Superior temporal gyrus (tissue), 1 donor: Measurements from ENCODE around the gene HTRA1.

Experiments used
- DNase-seq: peaks from one replicate; pipeline ENCODE4 v3.0.0-alpha.2; 2016; ENCODE audit errors: extremely low spot score

The HTRA1 gene

DNA sequence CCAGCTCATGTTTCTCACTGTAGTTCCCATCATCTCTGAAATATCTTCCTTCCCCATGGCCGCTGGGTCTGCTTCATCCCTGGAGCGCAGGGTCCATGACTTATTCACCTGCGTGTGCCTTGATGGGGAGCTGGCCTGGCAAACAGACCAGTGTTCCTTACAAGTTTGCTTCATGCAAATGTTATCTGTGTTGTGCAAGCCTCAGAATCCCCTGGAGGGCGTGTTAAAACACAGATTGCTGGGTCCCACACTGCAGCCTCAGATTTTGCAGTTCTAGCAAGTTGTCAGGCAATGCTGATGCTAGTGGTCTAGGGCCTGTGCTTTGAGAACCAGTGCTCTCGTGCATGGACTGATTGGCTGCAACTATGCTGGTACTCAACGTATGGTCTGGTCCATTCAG, 92.0 kb downstream of the HTRA1 start:
- DNase-seq = no peak

DNA sequence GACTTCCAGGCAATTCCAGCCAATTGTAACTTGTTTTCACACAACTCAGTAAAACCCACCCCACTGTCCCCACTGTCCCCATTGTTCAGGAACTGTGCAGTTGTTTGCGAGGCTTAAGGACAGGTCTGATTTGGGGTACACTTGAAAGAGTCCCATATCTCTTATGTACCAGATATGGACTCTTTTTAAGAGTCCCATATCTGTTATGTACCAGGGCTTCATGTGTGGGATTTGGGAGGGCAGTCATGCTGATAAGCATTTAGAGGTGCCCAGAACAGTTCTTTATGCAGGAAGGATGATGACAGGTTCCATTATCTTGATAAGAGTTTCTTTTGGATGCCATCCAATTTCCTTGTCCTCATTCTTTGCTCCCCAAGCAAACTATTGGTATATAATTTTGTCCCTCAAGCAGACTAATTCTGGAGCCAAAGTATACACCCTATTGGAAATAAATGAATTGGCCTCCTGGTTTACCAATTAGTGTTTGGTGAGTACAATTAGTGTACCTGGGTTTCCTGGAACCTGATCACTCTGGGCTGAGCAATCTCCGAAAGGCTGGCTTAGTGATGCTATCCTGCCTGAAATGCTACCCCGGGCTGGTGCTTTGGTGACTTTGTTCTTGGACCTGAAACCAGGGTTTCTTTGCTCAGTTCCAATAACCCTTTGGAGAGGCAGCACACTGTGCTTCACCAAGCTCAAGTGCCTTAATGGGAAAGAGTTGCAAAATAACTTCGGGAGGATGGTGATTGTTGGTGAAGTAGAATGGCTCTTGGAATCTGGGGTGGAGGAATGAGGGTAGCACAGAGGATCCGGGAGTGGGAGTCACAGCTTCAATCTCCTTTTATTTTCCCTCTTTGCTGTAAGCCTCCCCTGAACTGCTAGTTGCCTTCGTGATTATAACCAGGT, 93.0 kb downstream of the HTRA1 start:
- DNase-seq = no peak

DNA sequence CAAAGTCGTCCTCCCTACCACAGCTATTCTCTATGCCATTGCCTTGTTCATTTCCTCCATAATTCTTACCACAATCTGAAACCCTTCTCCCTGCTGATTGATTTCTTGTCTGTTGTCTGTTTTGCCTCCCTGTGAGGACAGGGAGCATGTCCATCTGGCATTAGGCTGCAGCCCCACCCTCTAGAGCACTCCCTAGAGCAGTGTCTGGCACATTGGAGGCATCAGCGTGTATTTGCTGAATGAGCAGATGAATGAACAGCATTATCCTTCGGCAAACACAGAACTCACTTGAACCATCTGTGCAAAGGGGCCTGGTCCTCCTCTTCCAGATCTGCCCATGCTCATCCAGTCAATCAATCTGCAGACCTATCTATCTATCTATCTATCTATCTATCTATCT, 94.1 kb downstream of the HTRA1 start:
- DNase-seq = no peak

DNA sequence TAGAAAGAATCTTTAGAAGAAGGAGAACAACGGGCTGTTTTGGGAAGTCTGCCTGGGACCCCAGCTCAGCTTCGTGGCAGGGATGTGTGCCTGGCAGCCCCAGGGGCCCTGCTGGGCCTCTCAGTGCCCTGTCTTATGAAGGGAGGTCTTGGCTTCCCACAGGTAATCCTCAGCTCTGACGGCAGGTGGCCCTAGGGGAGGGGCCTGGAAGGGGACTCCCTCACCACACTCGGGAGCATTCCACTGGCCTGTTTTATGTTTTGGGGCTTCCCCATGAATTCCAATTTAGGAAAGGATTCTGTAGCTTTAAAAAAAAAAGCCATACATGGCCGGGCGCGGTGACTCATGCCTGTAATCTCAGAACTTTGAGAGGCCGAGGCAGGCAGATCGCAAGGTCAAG, 96.2 kb downstream of the HTRA1 start:
- DNase-seq = no peak

DNA sequence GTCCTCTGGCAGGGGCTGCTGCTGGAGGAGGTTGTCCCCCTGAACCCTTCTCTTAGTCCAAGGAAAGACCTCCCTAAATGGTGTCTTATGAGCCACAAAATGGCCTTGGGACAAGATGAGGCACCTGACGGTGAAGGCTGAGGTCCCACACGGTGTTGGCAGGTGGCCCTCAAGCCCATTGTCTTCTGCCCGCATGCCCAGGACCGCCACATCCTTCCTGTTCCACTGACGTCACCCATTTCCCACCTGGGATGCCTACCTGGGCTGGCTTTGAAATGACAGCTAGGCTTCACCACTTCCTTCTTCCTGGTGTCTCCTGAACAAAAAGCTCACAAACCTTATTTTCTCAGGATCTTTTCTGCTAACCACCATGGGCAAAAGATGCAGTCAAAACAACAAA, 97.1 kb downstream of the HTRA1 start:
- DNase-seq = no peak

DNA sequence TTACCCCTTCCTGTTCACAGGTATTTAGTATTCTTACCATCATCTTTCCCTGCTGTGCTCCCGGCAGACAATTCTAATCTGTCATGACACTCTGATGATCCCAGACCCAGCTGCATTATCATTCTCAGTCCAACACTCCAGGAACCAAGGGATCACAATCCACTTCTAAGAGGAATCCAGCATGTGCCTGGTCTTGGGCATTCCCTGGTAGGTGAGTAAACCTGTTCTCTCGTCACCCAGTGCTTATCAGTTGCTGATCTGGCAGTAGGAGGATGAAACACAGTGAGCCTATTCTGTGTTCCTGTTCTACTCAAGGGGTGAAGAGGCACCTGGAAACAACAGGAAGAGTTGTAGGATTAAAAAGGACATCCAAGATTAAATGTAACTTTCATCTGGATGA, 97.9 kb downstream of the HTRA1 start:
- no peak for DNase-seq

DNA sequence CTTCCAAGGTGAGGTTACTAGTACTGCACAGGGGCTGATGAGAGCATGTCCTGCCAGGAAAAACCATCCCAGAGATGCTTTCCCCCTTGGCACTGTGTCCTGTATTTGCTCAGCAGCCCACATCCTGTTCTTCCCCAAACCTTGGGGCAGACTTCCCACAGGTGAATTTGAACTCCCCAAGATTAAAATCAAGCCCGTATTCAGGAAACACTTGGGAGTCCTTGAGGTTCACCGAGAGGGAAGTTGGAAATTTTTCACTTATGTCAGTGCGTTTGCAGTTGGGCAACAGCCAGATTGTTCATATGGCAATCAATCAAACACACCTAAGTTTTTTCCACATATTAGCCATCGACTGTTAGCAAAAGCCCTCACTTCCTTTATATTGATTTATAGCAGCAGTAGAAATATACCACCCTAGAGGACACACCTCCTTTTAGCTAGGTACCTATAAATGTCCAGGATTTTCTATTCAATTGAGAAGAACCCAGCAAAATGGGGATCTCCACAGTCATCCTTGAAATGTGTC, 99.0 kb downstream of the HTRA1 start, which contains the start of gene DMBT1:
DMBT1 (plus strand) TSS at position 476 of the 526 bp plus-strand sequence; CDS start at position 493, 17 bp downstream.
- no peak for DNase-seq

DNA sequence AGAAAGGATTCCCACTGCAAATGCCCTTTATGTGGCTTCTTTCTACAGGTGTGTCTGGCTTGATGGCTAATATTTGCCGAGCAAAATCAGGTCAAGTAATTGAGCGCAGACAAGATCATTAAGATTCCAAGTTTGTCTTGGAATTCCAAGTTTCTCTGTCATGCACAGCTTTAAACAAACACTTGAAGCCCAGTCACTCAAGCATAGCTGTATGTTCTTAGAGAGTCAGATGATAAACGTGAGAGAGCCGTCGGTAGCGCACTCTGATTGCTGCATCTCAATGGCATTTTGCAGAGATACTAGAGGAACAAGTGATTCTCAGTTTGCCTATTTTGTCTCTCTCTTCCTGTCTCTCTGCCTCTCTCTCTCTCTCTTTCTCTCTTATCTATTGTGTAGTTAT, 99.9 kb downstream of the HTRA1 start:
- DNase-seq = no peak

DNA sequence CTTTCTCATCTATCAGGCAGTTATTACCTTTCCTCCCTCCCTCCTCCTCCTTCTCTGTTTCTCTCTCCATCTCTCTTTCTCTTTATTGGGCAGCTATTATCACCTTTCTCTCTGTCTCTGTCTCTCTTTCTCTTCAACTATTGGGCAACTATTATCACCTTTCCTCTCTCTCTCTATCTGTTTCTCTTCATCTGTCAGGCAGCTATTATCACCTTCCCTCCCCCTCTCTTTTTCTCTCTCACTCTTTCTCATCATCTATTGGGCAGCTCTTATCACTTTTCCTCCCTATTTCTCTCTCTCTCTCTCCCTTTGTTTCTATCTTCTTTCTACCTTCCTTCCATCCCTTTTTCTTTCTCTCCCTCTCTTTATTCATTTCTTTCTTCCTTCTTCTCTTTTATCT, 100.4 kb downstream of the HTRA1 start:
- no peak for DNase-seq
